Hepatocyte (in vitro differentiated cells): Measurements from ENCODE around the gene EDEM3.

Experiments
- EZH2phosphoT487 ChIP-seq: fragments of 200-600 bp; sonication (generic); IDR thresholded peaks from one replicate; pipeline ENCODE4 v1.6.1; 2018; ENCODE audit warnings: antibody characterized with exemption, mild to moderate bottlenecking, low read depth, moderate library complexity; ENCODE audit not compliant: unreplicated experiment, severe bottlenecking
- TF ChIP-seq, protein P1 (sequence below): fragments of 200-600 bp; sonication (generic); IDR thresholded peaks from 2 replicates; pipeline ENCODE4 v1.5.1; 2016; ENCODE audit warnings: antibody characterized with exemption, mild to moderate bottlenecking; ENCODE audit not compliant: poor library complexity

DNA sequence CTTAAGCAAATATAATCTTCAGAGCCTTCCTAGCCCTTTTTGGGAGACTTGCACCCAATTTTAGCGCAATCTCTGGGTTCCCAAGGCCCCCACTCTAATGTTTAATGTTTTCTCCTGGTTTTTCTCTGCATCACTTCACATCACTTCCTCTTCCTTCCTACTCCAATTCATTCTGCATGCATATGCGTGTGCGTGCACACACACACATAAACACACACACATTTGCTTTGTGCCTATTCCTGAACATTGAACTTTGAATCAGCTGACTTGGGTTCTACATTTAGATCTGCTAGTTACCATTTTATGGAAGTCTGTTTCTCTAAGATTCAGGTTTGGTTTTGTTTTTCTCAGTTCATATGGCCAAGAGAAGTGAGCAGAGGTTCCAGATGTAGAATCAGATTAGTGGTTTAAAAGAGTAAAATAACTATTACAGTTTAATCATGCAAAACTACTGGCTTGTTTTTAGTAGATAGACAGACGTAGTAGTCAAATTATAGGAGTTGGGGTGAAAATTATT is 7.4 kb upstream of the EDEM3 start:
- TF ChIP-seq, protein P1, sequence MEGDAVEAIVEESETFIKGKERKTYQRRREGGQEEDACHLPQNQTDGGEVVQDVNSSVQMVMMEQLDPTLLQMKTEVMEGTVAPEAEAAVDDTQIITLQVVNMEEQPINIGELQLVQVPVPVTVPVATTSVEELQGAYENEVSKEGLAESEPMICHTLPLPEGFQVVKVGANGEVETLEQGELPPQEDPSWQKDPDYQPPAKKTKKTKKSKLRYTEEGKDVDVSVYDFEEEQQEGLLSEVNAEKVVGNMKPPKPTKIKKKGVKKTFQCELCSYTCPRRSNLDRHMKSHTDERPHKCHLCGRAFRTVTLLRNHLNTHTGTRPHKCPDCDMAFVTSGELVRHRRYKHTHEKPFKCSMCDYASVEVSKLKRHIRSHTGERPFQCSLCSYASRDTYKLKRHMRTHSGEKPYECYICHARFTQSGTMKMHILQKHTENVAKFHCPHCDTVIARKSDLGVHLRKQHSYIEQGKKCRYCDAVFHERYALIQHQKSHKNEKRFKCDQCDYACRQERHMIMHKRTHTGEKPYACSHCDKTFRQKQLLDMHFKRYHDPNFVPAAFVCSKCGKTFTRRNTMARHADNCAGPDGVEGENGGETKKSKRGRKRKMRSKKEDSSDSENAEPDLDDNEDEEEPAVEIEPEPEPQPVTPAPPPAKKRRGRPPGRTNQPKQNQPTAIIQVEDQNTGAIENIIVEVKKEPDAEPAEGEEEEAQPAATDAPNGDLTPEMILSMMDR = no peak
- TF ChIP-seq EZH2phosphoT487 = no peak
